GM19328 (cell line): ENCODE data around the gene KMT2B.
"Not testable (repeated sequence)": the region's sequence is repeated elsewhere in the genome, so short reads cannot be mapped to it uniquely, and the experiment has no call there.

Experiments
- ATAC-seq: cut with Tn5 transposase; IDR thresholded peaks from one replicate; pipeline ENCODE4 v1.9.1; 2021; ENCODE audit warnings: mild to moderate bottlenecking, moderate library complexity; ENCODE audit not compliant: unreplicated experiment

Gene KMT2B

GRCh38 chr19:35712567-35713505 is 5.0 kb upstream of the KMT2B start:
- ATAC-seq = no peak

GRCh38 chr19:35713506-35713850 is 4.3 kb upstream of the KMT2B start:
- ATAC-seq = no peak

GRCh38 chr19:35713904-35714495 is 3.8 kb upstream of the KMT2B start:
- no peak for ATAC-seq

GRCh38 chr19:35714601-35715354 is 3.0 kb upstream of the KMT2B start:
- ATAC-seq = no peak

- no peak for ATAC-seq
Measured at GRCh38 chr19:35715355-35715809, 2.4 kb upstream of the KMT2B start.

GRCh38 chr19:35715981-35716800 is 1.6 kb upstream of the KMT2B start:
- ATAC-seq = no peak

- peak; percentile 57 for ATAC-seq
Measured at GRCh38 chr19:35716801-35717664, 770 bp upstream of the KMT2B start.

GRCh38 chr19:35718345-35719041 is 690 bp downstream of the KMT2B start:
- no peak for ATAC-seq

- no peak for ATAC-seq
Measured at GRCh38 chr19:35719402-35720162, 1.8 kb downstream of the KMT2B start.

GRCh38 chr19:35720163-35720524 is 2.3 kb downstream of the KMT2B start:
- no peak for ATAC-seq

GRCh38 chr19:35720648-35721047 is 2.8 kb downstream of the KMT2B start:
- no peak for ATAC-seq

GRCh38 chr19:35721374-35721773 is 3.6 kb downstream of the KMT2B start:
- no peak for ATAC-seq

GRCh38 chr19:35722461-35722860 is 4.7 kb downstream of the KMT2B start:
- ATAC-seq = no peak

GRCh38 chr19:35722897-35723296 is 5.1 kb downstream of the KMT2B start:
- no peak for ATAC-seq

GRCh38 chr19:35723671-35724070 is 5.9 kb downstream of the KMT2B start:
- ATAC-seq = no peak

- ATAC-seq = not testable (repeated sequence)
Measured at GRCh38 chr19:35724132-35724531, 6.3 kb downstream of the KMT2B start.

- no peak for ATAC-seq
Measured at GRCh38 chr19:35724560-35724959, 6.8 kb downstream of the KMT2B start.

- ATAC-seq = no peak
Measured at GRCh38 chr19:35725216-35725861, 7.5 kb downstream of the KMT2B start.
